ENCODE results near the gene PARD3.
"Not testable (repeated sequence)": the region's sequence is repeated elsewhere in the genome, so short reads cannot be mapped to it uniquely, and the experiment has no call there.

Gene PARD3

DNA sequence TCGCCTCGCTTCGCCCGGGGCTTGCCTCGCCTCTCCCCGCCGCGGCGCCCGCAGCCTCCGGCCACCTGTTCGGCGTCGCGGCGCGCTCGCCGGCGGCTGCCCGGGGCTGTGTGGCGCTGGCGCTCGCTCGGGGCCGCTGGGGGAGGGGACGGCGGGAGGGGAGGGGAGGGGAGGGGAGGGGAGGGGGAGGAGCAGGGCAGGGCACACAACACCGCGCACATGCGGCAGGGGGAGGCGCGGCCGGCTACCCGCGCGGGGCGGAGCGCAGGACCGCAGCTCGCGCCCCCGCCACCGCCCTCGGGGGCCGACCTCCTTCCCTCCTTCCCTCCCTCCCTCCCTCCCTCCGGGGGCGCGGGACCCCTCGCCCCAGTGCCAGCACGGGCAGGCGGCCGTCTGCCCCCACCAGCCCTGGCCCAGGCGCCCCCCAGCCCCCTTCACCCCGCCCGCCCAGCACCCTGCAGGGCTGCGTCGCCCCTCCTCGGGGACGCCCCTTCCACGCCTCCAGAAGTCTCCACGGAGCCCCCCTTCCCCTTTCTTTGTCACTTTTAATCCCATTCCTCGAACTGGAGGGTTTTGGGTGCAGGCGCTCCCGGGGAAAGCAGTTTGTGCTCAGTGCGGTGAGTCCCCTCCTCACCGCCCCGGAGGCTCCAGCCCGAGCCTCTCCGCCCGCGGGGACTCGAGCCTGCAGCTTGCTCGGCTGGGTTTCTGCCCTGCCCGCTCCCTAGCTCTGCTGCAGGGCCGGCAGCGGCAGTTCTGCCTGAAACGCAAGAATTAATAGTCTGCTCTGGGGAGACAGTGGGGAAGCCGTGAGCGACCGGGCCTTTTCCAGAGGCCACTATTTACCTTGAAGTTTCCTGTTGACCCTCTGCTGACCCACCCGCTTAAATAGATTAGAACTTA, at the start of gene PARD3:
Gene PARD3 (minus strand): TSS at position 112 of the 900 bp plus-strand sequence. CDS start 301 bp downstream, outside the sequence.
- FAIRE-seq (peak; percentile 98), DNase-seq (ENCODE audit: insufficient read length, low spot score) (peak; percentile 91)

DNA sequence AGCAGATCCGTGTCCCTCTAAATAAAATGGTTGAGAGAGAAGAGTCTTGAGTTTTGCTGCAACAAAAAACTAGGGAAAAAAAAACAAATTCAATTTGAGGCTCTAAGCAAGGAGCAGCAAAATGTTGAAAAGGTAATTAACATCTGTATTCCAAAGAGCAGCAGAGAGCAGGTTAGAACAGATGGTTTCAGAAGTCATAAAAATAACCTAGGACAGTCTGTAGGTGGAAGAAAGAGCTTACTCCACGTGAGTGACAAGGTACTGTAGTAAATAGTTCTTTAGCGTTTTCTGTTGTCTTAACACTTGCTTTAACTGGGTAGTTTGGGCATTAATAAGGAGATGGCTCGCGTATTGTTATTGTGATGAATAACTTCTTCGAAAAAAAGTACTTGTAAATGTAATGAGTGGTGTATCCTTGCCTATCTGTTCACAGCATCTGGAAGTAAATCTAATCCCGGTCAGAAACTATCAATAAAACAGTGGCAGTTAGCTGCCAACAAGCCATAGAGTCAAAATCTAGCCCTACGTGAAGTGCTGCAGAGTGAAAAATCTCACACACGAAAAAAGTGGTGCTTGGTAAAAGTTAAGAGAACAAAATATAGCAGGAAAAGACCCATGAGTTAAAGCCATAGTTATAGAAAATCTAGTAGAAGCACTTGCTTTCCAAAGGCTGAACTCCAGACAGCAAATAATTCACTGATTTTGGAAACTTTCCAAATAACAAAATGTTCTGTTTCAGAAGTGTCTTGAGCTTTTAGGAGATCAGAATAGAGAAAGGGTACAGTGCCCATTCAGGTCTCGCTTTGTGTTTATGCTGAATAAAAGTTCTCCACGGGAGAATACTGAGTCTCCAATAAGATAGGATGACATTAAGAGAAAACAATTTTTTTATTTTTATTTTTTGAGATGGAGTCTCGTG, 49.3 kb upstream of the PARD3 start:
- DNase-seq (ENCODE audit: insufficient read length, low spot score), result no peak
- peak; percentile 81 for FAIRE-seq

DNA sequence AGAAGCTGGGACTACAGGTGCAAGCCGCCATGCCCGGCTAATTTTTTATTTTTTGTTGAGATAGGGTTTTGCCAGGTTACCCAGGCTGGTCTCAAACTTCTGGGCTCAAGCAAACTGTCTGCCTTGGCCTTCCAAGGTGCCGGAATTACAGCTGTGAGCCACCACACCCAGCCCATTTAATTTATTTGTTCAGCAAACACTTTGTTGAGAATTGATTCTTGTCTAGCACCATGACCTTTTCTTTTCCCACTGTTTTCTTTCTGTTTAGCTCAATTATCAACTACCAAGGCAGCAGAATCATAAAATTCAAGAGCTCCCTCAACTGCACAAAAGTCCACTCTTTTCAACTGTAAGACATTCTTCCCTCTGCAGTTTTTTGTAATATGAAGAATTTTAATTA, 47.8 kb upstream of the PARD3 start:
- no peak for FAIRE-seq
- no peak for DNase-seq (ENCODE audit: insufficient read length, low spot score)

DNA sequence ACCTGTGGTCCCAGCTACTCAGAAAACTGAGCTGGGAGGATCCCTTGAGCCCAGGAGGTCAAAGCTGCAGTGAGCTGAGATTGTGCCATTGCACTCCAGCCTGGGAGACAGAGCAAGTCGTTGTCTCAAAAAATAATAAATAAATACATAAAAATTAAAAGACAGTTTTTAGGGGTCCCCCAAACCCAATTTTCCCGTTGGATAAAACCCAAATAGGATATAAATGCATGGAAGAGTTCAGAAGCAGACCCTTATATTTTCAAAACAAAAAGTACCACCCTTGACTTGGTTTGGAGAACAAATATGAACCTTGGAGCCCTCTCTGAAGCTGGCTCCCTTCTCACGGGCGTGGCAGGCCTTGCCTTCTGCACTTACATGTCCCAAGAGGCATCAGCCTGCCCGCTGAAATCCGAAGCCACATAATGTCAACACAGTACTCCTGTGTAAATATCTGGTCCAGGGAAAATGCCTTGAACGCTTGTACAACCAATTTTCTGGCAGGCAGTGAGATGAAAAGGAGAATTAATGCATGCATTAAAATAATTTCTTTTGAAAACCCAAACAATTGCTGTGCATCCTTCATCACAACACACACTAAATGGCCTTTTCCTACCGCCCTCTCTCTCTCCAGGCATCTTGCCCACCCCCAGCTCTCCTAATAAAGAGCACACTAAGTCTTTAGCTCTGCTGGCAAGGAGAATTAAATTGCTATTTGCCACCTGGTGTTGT, 46.4 kb upstream of the PARD3 start:
- FAIRE-seq, result peak; percentile 49
- DNase-seq (ENCODE audit: insufficient read length, low spot score), result no peak

DNA sequence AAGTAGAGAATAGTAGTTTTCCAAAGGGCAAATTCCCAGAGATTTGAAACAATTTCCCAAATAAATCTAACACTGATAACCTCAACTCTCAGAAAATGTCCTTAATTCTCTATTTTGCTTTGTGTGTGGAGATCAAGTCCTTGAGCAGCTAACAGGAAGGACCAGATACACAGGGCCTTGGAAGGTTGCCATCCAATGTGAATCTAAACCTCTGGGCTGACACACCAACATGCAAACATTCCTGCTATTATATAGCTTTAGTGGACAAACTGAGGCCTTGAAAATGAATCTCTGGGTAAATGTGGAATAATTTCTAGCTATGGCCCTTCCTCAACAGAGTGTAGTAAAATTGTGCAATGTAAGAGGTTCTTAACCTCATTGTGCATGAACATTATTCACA, 44.1 kb upstream of the PARD3 start:
- FAIRE-seq (no peak), DNase-seq (ENCODE audit: insufficient read length, low spot score) (no peak)

DNA sequence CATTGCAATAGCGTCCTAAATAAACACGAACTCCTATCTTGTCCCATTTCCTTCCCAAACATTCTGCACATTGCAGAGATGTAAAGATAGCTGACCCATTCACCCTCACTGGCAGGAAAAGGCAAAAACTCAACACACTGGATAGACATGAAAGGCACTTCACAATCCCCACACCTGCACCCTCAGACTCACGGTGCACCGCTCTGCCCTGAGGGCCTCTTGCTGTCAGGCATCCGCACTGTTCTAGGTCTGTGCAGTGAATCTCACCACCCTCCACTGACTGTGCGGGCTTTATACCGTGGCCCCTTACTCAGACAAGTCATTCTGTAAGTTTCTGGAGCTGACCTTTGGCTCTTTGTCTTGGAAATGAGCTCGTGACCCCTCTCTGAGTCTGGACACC, 42.9 kb upstream of the PARD3 start:
- DNase-seq (ENCODE audit: insufficient read length, low spot score), result no peak
- FAIRE-seq, result peak; percentile 87

DNA sequence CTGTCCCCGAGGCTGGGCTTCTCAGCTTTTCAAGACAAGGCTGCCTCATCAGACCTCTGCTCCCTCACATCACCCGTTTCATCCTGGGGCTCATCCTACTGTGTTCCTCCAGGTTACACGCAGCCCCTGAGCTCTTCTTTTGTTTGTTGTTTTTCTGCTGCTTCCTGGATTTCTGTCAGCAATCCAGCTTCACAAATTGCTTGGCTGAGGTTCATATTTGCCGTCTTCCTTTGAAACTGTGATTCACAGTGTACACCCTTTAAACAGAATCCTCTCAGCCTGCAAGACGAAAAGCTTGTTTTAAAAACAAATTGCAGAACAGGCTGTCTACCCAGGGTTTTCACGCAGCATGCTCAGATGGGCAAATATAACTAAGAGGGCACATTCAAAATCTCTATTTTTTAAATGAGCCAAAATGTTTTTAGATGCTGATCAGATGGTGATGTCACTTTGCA, 39.1 kb upstream of the PARD3 start:
- FAIRE-seq (peak; percentile 20), DNase-seq (ENCODE audit: insufficient read length, low spot score) (peak; percentile 31)

DNA sequence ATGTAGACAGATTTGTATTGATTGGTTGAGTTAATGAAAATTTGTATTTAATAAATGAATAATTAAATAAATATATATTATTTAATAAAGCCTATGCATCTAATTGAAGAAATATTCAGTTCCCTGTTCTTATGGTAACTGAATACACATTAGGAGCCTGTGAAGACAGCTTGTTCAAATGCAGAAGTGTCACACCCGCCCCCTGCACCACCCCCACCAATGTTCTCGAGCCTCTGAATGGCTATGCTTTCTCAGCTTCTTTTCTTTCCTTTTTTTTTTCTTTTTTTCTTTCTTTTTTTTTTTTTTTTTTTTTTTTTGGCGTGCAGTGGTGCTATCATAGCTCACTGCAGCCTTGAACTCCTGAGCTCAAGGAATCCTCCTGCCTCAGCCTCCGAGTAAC, 38.3 kb upstream of the PARD3 start:
- DNase-seq (ENCODE audit: insufficient read length, low spot score) (no peak), FAIRE-seq (no peak)

DNA sequence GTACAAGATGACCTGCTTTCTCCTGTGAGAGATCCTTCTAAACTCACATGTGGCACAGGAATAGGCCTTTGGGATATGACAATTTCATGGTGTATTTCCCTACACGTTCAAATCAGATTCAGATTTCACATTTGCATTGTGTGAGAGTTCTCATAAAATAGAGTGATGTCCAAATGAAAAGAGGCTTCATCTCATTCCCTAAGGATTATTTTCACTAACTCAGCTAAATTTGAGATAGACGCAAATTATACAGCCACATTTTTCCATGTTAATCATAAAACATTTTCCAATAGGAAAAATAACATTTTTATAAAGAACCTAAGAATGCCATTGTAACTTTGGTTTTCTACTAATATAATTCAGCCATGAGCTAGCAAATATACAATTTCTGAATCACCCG, 35.5 kb upstream of the PARD3 start:
- FAIRE-seq (peak; percentile 59), DNase-seq (ENCODE audit: insufficient read length, low spot score) (no peak)

DNA sequence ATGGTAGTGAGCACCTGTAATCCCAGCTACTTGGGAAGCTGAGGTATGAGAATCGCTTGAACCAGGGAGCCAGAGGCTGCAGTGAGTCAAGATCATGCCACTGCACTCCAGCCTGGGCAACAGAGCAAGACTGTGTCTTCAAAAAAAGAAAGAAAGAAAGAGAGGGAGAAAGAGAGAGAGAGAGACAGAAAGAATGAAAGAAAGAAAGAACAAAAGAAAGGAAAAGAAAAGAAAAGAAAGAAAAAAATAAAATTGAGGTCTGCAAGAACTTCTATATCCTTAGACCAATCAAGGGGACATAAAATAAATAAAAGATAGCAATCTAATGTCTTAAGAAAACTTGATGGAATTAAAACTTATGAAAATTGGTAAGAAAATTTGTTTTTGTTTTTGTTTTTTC, 34.9 kb upstream of the PARD3 start:
- FAIRE-seq (no peak), DNase-seq (ENCODE audit: insufficient read length, low spot score) (no peak)

DNA sequence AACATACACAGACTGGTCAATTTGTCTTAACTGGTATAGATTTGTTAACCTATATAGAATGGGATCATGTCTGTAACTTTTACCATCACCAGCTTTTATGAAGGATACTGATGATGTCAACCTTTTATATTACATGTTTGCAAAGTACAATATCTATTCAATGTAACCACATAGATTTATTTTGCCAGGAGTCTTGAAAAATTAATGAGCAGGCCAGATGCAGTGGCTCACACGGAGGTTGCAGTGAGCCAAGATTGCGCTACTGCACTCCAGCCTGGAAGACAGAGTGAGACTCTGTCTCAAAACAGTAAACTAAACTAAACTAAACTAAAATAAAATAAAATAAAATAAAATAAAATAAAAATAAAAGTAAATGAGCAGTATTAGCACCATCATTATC, 30.0 kb upstream of the PARD3 start:
- no peak for DNase-seq (ENCODE audit: insufficient read length, low spot score)

DNA sequence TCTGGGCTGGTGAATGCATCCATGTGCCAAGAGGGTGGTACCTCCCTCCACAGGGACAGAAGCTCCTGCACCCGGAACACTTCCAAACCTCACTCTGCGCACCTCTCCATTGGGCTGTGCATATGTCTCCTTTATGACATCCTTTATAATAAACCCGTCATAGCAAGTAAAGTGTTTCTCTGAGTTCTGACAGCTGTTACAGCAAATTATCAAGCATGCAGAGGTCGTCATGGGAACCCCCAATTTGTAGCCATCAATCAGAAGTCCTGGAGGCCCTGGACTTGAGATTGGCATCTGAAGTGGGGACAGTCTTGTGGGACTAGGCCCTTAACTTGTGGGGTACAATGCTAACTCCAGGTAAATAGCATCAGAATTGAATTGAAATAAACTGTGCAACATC, 29.4 kb upstream of the PARD3 start:
- peak; percentile 20 for FAIRE-seq
- DNase-seq (ENCODE audit: insufficient read length, low spot score), result no peak

More for the DNA sequence above, 30.0 kb upstream of the PARD3 start:
- FAIRE-seq, result peak; percentile 31

DNA sequence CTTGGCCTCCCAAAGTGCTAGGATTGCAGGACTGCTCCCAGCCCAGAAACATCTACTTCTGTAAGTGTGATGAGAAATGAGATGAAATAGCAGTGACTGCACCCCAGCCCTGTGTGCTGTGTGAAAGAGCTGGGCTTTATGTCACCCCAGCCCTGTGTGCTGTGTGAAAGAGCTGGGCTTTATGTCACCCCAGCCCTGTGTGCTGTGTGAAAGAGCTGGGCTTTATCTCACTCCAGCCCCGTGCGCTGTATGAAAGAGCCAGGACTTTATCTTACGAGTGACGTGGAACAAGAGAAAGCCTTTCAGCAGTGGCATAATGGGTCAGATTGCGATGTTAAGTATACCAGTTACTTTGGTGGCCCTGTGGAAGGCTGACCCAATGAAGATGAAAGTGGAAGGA, 28.4 kb upstream of the PARD3 start:
- FAIRE-seq, result peak; percentile 81
- DNase-seq (ENCODE audit: insufficient read length, low spot score), result not testable (repeated sequence)

DNA sequence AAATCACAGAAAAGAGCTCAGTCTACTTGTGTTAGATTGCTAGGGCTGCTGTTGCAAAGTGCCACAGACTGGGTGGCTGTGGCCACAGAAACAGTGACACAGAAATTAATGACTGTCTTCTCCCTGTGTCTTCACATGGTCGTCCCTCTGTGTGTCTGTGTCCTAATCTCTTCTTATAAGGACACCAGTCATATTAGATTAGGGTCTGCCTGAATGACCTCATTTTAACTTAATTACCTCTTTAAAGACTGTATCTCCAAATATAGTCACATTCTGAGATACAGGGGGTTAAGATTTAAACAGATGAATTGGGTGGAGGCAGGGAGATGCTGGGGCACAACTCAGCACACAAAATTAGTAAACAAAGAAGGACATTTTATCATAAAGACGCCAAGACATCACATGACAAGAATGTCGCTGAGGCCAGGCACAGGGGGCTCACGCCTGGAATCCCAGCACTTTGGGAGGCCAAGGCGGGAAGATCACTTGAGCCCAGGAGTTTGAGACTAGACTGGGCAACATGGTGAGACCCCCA, 23.3 kb upstream of the PARD3 start:
- DNase-seq (ENCODE audit: insufficient read length, low spot score) (no peak), FAIRE-seq (no peak)

DNA sequence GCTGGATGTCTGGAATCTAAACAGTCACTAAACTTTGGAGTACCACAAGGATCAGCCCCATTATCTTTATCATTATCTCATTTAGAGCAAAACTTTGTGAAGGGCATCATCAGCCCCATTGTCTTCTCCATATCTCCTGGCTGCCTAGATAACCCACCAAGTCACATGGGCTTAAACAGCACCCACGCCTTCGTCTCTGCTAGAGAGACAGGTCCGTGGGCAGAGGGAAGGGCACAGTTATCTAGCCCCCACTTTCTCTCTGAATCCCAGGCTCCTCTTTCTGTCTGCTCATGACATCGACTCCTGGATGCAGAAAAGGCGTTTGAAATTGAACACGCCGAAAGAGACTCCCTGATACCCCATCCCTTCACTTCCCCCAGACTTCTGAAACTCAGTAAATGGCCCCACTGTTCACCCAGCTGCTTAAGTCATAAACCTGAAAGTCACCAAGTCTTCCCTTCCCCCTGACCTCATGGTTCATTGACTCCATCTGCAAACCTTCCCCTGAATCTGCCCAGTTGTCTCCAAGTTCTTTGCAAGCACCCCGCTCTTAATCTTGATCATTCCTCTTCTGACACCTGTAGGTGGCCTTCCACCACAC, 20.9 kb upstream of the PARD3 start:
- FAIRE-seq, result no peak
- DNase-seq (ENCODE audit: insufficient read length, low spot score), result no peak

DNA sequence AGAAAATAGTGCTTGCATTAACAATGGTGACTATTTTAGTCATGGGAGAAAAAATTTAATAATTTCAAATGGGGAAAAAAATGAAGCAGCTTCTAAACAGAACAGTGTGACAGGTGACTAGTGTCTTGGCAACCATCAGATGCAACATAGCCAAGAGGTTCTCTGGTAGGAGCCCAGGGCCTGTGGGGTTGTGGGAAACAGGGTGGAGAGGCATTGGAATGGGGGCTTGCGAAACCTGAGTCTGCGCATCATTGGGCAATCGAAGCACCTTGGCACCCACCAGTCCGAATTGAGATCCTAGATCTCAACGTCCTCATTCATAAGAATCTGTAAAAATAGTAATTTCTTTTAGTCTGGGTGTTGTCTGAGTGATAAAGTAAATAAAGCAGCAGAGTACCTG, 19.2 kb upstream of the PARD3 start:
- DNase-seq (ENCODE audit: insufficient read length, low spot score) (no peak), FAIRE-seq (no peak)

DNA sequence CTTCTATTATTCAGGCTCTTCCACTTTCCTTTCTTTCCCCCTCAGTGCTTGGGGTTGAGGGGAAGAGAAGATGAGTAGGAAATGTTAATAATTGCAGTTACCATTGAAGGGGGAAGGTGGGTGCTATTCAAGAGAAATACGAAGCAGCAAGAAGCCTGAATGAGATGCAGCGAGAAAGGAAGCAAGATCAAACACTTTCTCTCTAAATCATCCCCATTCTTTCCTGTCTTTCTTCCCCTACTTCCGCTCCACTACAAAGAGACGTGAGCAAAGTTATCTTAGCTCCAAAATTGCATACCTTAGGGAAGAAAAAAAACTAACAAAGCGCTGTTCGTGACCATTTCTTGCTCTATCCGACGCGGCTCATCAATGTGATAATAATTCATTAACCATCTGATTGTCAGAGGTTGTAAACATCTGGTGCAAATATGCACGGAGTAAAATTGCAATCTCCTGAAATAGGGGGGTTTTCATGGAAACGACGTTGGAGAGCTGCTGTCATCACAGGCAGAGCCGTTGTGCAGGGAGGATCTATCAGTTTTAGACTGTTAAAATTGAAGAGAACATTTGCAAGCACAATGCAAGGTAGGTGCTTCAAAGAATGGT, 15.2 kb upstream of the PARD3 start:
- DNase-seq (ENCODE audit: insufficient read length, low spot score) (no peak), FAIRE-seq (peak; percentile 9)

DNA sequence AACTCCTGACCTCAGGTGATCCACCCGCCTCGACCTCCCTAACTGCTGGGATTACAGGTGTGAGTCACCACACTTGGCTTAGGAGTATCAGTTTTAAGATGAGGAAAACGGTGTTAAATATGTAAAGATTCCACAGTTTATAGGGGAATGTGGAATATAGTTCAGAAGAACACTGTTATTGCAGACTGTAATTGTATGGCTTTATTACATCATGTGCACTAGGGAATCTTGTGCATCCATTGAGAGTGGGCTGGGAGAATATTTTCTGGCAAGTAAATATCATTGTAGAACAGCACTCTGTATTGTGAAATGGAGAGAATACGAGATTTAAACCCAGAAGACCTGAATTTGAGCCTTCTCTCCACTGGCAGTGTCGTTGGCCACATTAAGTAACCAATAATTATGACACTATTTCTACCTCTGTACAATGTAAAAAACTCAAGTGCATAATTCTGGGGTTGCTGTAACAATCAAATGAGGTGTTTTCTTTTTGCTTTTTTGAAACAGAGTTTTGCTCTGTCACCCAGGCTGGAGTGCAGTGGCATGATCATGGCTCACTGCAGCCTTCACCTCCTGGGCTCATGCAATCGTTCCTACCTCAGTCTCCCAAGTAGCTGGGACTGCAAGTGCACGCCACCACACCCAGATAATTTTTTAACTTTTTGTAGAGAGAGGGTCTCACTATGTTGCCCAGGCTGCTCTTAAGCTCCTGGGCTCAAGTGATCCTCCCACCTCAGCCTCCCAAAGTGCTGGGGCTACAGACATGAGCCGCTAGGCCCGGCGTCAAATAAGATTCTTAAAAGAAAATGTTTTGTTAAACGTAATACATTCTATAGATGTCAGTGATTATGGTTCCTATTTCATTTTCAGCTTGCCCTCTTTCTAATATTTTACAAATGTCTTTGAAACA, 12.0 kb upstream of the PARD3 start:
- DNase-seq (ENCODE audit: insufficient read length, low spot score) (no peak), FAIRE-seq (peak; percentile 4)

DNA sequence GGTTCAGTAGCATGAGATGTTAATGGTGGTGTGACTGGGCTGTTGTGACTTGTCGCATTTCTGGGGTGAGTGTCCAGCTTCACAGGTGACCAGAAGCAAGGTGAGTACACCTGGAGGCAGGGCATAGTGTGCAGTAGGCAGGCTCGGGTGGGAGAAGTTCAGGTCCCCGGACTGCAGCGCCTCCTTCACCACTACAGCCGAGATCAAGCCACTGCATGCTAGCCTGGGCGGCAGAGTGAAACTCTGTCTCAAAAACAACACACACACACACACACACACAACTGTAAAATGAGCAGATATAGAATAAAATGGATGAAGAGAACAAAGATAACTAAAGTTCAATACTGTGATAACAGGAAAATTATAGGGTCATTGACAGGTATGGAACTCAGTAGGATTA, 11.1 kb upstream of the PARD3 start:
- FAIRE-seq (peak; percentile 13), DNase-seq (ENCODE audit: insufficient read length, low spot score) (no peak)
